Skeletal muscle cell (primary cell): ENCODE measurements around the gene PTPRN.

Source experiments
- DNase-seq: peaks from one replicate; pipeline ENCODE4 v3.0.0-alpha.2; 2010; ENCODE audit warnings: low read depth
- H3K4me3 ChIP-seq: 2 replicates; pipeline ENCODE4 v1.5.1; 2011; ENCODE audit warnings: low read depth, mild to moderate bottlenecking, control low read depth, low read length, moderate library complexity

The PTPRN gene

DNA sequence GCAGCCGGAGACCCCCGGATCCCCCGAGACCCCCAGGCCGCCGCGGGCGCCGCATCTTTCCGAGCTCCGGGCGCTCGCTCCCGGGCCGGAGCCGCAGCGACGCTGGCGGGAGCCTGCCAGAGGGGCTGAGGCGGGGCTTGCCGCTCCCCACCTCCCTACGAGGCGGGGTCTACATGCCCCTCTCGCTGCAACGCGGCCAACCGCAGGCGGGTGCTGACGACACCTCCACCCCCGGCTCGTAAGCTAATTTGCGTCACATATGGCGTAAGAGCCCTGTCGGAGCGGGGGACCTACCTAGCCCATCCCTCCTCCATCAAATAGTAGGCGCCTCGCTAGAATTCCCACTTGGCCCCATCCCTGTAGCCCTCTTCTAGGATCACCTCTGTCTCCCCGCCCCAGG lies at the start of gene PTPRN:
Gene PTPRN, minus strand, starts transcription at position 124 of the 400 bp plus-strand sequence. Its CDS starts 69 bp downstream, at position 55.
- peak within 1 kb of the TSS; percentile 61 for H3K4me3 ChIP-seq
- peak; percentile 84 for DNase-seq

DNA sequence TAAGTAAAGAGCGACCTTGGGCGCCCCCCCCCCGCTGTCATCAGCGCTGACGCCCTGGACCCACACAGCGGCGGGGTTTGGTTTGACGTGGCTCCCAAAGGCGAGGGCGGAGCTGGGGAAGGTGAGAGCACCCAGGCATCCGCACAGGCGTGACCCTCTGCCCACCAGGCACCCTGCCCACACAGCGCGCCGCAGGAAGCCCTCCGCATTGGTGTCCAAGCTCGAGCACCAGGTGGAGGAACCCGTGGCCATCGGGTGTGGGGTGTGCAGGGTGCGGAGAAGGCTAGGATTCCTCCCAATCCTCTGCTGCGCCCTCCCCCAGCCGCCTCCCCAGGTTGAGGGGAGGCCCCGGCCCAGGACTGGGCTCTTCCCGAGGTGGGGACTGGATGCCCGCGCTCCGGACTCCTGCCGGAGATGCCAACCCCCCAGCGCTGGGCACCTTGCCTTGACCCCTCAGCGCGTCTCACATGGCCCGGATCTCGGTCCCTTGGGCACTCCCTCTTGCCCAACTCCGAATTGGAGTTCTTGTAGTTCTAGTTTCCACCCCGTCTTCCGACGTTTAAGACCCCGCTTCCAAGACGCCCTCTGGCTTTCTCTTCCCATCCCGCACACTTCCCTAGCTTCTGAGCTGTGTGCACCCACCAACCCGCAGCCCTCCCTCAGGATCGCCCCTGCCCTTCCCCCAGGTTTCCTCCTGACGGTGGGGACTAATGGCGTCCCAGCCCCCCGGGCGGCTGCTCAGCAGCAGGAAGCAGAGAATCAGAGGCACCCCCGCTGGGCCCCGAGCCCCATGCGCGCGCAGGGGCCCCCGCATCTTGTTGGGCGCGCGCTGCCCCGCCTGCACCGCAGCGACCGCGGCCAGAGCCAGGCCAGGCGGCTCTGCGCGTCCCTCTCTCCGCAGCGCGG lies 49.2 kb upstream of the PTPRN start:
- H3K4me3 ChIP-seq, result peak overlapping the region; percentile 22
- no peak for DNase-seq

DNA sequence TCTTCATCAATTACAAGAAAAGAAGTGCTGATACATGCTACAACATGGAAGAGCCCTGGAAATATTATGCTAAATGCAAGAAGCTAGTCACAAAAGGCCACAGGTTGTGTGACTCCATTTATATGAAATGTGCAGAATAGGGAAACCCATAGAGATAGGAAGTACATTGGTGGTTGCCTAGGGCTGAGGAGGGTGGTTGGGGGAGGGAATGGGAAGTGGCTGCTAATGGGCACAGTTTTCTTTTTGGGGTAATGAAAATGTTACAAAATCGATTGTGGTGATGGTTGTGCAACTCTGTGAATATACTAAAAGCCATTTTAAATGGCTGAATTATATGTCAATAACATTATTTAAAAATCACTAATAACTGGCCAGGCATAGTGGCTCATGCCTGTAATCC lies 47.6 kb upstream of the PTPRN start:
- DNase-seq, result no peak
- no peak overlapping the region for H3K4me3 ChIP-seq

DNA sequence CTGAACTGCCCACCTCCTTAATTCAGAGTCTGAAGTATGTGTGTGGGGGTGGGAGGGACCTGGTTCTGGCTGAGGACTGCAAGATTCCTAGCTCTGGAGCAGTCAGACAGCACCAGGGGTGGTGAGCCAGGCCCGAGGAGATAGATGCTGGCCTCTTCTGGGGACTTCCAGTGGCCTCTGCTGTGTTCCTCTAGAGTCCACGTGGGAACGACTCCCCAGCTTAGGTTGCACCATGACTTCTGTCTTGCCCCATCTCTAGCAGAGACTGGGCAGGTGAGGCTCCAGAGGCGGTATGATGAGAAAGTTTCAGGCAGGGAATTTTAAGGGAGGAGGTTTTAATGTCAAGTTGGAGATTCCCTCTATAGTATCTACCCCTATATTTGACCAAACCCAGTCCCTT lies 45.4 kb upstream of the PTPRN start:
- no peak for DNase-seq
- no peak overlapping the region for H3K4me3 ChIP-seq

GRCh38 chr2:219353129-219353528 lies 43.9 kb upstream of the PTPRN start:
- no peak overlapping the region for H3K4me3 ChIP-seq
- DNase-seq, result no peak

DNA sequence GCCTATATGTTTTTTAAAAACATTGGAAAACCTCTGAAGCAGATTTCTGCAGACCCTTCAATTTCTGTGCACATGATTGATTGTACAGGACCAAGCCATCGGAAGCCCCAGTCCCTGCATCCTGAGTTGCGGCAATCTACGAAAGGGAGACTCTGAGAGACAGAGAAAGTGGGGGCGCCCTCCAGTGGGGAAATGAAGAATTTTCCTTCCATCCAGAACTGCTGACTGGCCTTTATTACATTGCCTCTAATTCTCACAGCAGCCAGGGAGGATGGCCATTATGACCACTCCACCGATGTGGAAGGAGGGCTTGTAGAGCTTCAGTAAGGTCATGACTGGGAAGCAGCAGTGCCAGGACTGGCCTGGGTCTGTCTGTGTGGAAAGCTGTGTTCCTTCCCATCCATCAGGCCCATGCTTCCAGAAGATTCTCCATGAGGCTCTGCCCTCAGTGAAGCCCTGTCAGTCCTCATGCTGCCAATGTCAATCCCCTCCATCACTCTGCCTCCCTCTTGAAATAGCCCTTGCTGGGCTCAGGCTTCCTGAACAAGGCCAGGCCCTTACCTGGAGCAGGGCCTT lies 43.3 kb upstream of the PTPRN start:
- H3K4me3 ChIP-seq, result no peak overlapping the region
- DNase-seq, result no peak

- DNase-seq, result no peak
These were observed 41.6 kb upstream of the PTPRN start for GRCh38 chr2:219350710-219351221.

DNA sequence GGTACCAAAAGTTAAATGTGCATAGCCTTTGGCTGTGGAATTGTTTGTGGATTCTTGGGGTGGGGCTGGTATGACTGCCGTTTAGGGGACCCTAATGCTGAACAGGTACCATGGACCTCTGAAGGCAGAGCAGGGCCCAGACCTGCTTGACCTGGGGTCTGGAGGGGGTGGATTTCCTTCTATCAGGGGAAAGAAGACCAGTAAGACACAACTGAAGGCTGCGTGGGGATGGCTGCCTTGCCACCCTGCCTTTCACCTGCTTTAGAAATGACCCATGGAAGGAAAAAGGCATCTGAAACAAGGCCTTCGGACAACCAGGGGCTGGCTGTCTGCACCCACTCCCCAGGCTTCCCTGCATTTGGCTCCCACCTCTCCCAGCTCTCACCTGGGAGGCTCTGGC lies 41.0 kb upstream of the PTPRN start:
- no peak overlapping the region for H3K4me3 ChIP-seq
- DNase-seq, result no peak

More at GRCh38 chr2:219350710-219351221, 41.6 kb upstream of the PTPRN start:
- H3K4me3 ChIP-seq, result no peak overlapping the region

DNA sequence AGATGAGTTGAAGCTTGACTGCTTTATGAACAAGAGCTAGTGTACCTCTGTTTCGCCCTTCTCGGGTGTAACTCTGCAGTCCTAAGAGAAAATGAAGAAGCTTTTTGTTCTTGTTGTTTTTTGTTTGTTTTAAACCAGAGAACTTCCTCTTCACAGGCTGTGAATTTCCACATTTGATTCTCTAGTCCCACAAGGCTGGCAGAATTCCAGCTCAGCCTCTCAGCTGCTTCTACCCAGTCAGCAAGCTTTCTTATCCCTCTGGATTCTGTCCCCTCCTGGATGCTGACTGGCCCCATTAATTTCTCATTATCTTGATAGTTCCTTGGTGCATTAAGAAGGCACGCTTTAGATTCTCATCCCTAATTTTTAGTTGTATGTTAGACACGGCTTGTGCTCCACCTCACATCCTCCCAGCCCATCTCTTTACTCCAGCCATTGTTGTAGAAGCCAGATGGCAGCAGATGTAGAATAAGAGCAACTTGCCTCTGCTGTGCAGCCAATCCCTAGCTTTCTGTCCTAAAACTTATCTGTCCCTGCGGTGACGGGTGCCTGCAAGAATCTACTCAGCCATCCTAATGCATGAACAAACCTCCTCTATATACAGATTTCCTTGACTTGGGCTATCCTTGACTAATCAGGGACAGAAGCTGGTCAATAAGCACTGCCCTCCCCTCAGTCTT lies 35.7 kb upstream of the PTPRN start:
- H3K4me3 ChIP-seq, result no peak overlapping the region
- DNase-seq, result no peak

GRCh38 chr2:219335373-219335786 lies 26.2 kb upstream of the PTPRN start:
- H3K4me3 ChIP-seq, result no peak overlapping the region
- DNase-seq, result no peak

DNA sequence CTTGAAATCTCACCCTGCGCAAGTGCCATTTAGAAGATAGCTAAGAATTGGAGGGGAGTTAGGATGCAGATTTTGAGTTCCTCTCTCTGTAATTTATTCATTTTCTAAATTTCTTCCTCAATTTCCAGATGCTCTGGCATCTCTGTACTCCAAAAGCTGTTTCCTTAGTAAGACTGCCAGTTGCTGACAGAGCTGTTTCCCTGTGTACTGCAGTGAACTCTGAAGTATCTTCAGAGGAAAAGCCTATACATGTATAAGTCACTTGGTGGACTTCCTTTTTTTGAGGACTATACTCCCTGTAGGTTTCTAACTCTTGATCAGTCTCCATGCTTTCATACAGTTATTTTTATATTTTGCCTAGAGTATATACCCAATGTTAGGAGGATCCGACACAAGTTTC lies 24.9 kb upstream of the PTPRN start:
- no peak for DNase-seq
- no peak overlapping the region for H3K4me3 ChIP-seq

DNA sequence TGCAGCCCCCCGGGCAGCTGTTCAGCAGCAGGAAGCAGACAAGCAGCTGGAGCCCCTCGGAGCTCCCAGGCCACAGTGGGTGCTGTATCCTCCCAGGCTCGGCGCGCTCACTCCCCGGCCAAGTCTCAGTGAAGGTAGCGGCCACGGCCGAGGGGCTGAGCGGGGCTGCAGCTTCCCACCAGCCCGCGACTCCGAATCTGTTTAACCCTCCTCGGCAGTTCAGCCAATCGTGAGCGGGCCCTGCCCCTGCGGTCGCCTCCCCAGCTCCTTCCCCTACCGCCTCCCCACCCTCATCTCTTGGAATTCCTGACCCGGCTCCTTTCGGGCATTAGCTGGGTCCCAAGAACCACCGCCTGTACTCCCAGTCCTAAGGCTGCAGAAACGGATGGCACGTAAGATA lies 23.3 kb upstream of the PTPRN start, which contains the start of gene RESP18:
Gene RESP18, minus strand, starts transcription at position 203 of the 400 bp plus-strand sequence.
- DNase-seq, result no peak
- H3K4me3 ChIP-seq, result no peak within 1 kb of the TSS

DNA sequence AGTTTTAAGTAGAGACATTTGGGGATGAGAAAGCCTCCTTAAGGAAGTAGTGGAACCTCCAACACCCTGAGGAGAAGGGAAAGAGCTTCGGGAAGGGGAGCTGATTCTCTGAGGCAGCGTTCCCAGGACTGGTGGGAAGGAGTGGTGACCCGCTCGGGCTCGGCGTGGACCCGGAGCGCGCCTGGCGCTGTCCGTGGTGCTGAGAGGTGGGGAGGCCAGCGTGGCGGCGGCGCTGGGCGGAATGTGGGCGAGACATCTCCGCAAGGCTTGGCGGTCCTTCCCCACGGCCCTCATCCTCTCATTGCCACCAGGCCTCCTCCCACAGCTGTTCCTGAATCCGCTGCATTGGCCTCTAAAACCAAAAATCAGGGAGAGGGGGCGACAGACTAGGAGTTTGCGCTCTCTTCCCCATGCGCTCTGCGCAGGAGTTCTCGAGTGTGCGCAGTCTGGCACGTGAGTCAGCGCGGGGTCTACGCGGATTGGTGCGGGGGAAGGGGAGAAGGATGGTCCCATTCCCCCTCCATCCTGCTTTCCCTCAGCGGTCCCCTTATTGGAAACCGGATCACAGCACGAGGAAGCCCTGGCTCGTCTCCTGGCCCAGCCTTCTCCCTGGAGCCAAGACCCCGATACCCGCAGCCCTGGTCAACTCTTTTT lies 22.5 kb upstream of the PTPRN start:
- DNase-seq, result no peak
- no peak overlapping the region for H3K4me3 ChIP-seq

DNA sequence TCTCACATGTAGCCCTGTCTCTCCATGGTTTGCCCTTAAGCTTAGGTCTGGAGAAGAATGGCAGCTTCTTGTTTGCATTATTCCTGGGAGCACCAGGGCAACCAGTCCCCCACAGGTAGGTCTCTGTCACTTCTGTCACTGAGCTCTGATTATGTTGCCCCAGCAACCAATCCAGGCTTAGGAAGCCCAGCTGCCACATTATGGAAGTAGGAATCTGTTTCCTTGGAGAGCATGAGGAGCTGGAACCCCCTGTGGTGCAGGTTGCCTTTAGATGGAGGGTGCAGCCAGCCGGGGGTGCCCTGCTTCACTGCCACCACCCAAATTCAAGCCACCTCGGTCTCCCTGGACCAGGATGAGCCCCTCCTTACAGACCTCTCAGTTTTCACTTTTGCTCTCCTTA lies 18.5 kb upstream of the PTPRN start:
- H3K4me3 ChIP-seq, result no peak overlapping the region
- no peak for DNase-seq

DNA sequence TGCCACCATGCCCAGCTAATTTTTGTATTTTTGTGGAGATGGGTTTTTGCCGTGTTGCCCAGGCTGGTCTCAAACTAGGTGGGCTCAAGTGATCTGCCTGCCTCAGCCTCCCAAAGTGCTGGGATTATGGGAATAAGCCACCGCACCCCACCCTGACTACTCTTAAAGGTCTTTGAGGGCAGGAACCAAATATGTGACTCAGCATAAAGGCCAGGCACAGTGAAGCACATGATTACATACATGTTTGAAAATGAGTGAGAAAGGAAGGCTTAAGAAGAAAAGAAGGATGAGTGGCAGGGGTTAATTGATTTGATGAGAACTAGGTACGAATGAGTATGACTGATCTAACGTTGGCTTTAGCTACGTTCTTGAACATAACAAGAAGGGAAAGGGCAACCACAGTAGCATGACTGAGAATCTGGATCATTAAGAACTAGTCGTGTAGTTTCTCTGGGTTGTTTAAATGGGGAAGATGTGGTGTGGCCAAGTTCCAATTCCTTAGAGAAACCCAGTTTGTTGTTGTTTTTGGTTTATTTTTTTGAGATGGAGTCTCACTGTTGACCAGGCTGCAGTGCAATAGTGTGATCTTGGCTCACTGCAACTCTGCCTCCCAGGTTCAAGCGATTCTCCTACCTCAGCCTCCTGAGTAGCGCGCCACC lies 16.6 kb upstream of the PTPRN start:
- no peak for DNase-seq
- H3K4me3 ChIP-seq, result no peak overlapping the region

- no peak for DNase-seq
- no peak overlapping the region for H3K4me3 ChIP-seq
These were observed 15.9 kb upstream of the PTPRN start for GRCh38 chr2:219325136-219325535.

DNA sequence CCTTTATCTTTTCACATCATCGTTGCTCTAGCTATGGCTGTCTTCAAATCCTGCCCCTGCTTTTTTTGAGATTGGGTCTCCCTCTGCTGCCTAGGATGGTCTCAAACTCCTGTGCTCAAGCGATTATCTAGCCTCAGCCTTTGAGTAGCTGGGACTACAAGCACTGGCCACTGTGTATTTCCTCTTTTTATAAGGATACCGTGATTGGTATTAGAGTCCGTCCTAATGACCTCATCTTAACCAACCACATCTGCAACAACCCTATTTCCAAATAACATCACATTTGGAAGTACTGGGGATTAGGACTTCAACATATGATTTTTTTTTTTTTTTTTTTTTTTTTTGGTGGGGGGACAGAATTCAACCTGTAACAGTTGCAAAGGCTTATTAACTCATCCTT lies 14.2 kb upstream of the PTPRN start:
- no peak overlapping the region for H3K4me3 ChIP-seq
- no peak for DNase-seq

- no peak for DNase-seq
- H3K4me3 ChIP-seq, result no peak overlapping the region
These were observed 5.7 kb upstream of the PTPRN start for GRCh38 chr2:219314804-219315468.
